ENCODE measurements around the gene NR2C1. TPM values are rescaled to one million over a fixed set of nuclear protein-coding genes. Genes with fewer than 3 reads are reported as not detected.

The NR2C1 gene
- total RNA-seq, 1 experiment from 2014 or later, result 37.9 TPM

GRCh38 chr12:95066091-95066855 is 7.1 kb downstream of the NR2C1 start:
- no peak overlapping the region for H3K27ac ChIP-seq
- H3K27me3 ChIP-seq (replicated peaks), result no peaks in the 10 kb centered on the region
- DNase-seq (ENCODE audit: low read depth in 1 of 2, low spot score in 2 of 2), result no peak
- H3K4me1 ChIP-seq (replicated peaks), result no peaks in the 10 kb centered on the region
- H3K4me3 ChIP-seq, result no peak overlapping the region
- no peaks in the 10 kb centered on the region for H3K9me3 ChIP-seq (replicated peaks)
- H3K36me3 ChIP-seq, result peaks cover 50% of the 10 kb centered on the region

- peaks cover 70% of the 10 kb centered on the region for H3K36me3 ChIP-seq
- H3K9me3 ChIP-seq (replicated peaks), result no peaks in the 10 kb centered on the region
- H3K4me3 ChIP-seq, result no peak overlapping the region
- no peak for DNase-seq (ENCODE audit: low read depth in 1 of 2, low spot score in 2 of 2)
- no peaks in the 10 kb centered on the region for H3K4me1 ChIP-seq (replicated peaks)
- no peak overlapping the region for H3K27ac ChIP-seq
- no peaks in the 10 kb centered on the region for H3K27me3 ChIP-seq (replicated peaks)
Observed at GRCh38 chr12:95060951-95061350, 12.5 kb downstream of the NR2C1 start.

GRCh38 chr12:95059984-95060383 is 13.4 kb downstream of the NR2C1 start:
- Histone ChIP-seq H3K4me1 (replicated peaks) (no peaks in the 10 kb centered on the region), H3K36me3 (peaks cover 73% of the 10 kb centered on the region), H3K9me3 (replicated peaks) (no peaks in the 10 kb centered on the region), H3K4me3 (no peak overlapping the region), H3K27me3 (replicated peaks) (no peaks in the 10 kb centered on the region), H3K27ac (no peak overlapping the region)
- DNase-seq (ENCODE audit: low read depth in 1 of 2, low spot score in 2 of 2), result no peak

- Histone ChIP-seq H3K27ac (no peak overlapping the region), H3K4me3 (no peak overlapping the region), H3K9me3 (replicated peaks) (no peaks in the 10 kb centered on the region), H3K4me1 (replicated peaks) (no peaks in the 10 kb centered on the region), H3K36me3 (peaks cover 51% of the 10 kb centered on the region), H3K27me3 (replicated peaks) (no peaks in the 10 kb centered on the region)
- no peak for DNase-seq (ENCODE audit: low read depth in 1 of 2, low spot score in 2 of 2)
Observed at GRCh38 chr12:95057424-95057823, 16.0 kb downstream of the NR2C1 start.

- no peak for DNase-seq (ENCODE audit: low read depth in 1 of 2, low spot score in 2 of 2)
- no peaks in the 10 kb centered on the region for H3K9me3 ChIP-seq (replicated peaks)
Observed at GRCh38 chr12:95055057-95055456, 18.4 kb downstream of the NR2C1 start.

GRCh38 chr12:95054206-95054605 is 19.2 kb downstream of the NR2C1 start:
- H3K4me1 ChIP-seq (replicated peaks), result no peaks in the 10 kb centered on the region
- no peak overlapping the region for H3K4me3 ChIP-seq
- DNase-seq (ENCODE audit: low read depth in 1 of 2, low spot score in 2 of 2), result no peak
- no peaks in the 10 kb centered on the region for H3K9me3 ChIP-seq (replicated peaks)
- no peaks in the 10 kb centered on the region for H3K27me3 ChIP-seq (replicated peaks)
- H3K36me3 ChIP-seq, result peaks cover 43% of the 10 kb centered on the region
- H3K27ac ChIP-seq, result no peak overlapping the region

More at GRCh38 chr12:95055057-95055456, 18.4 kb downstream of the NR2C1 start:
- Histone ChIP-seq H3K36me3 (peaks cover 49% of the 10 kb centered on the region), H3K27ac (no peak overlapping the region), H3K4me3 (no peak overlapping the region), H3K27me3 (replicated peaks) (no peaks in the 10 kb centered on the region), H3K4me1 (replicated peaks) (no peaks in the 10 kb centered on the region)

- no peaks in the 10 kb centered on the region for H3K27me3 ChIP-seq (replicated peaks)
Observed at GRCh38 chr12:95051241-95051640, 22.2 kb downstream of the NR2C1 start.

GRCh38 chr12:95037906-95038305 is 35.5 kb downstream of the NR2C1 start:
- H3K27me3 ChIP-seq (replicated peaks), result no peaks in the 10 kb centered on the region
- no peak overlapping the region for H3K27ac ChIP-seq
- DNase-seq (ENCODE audit: low read depth in 1 of 2, low spot score in 2 of 2), result peak in 1 of 2 experiments; percentile 12
- no peak overlapping the region for H3K4me3 ChIP-seq
- peaks cover 34% of the 10 kb centered on the region for H3K36me3 ChIP-seq
- H3K4me1 ChIP-seq (replicated peaks), result peaks cover 9% of the 10 kb centered on the region
- H3K9me3 ChIP-seq (replicated peaks), result no peaks in the 10 kb centered on the region

More at GRCh38 chr12:95051241-95051640, 22.2 kb downstream of the NR2C1 start:
- H3K36me3 ChIP-seq, result peaks cover 48% of the 10 kb centered on the region
- no peak overlapping the region for H3K4me3 ChIP-seq
- no peaks in the 10 kb centered on the region for H3K9me3 ChIP-seq (replicated peaks)
- no peaks in the 10 kb centered on the region for H3K4me1 ChIP-seq (replicated peaks)
- no peak for DNase-seq (ENCODE audit: low read depth in 1 of 2, low spot score in 2 of 2)
- H3K27ac ChIP-seq, result no peak overlapping the region

DNA sequence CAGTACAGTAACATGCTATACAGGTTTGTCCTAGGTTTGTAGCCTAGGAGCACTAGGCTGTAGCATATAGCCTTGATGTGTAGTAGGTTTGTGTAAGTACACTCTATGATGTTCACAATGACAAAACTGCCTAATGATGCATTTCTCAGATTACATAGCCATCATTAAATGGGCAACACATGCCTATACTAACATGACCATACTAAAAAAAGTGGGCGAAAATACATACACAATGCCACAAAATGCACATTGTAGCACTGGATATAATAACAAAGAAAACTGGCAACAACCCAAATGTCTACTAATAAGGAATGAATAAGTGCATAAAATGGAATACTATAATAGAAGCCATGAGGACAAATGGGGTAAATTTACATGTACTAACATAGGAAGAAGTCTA is 38.7 kb downstream of the NR2C1 start:
- no peak overlapping the region for H3K27ac ChIP-seq
- no peak overlapping the region for H3K4me3 ChIP-seq
- no peaks in the 10 kb centered on the region for H3K27me3 ChIP-seq (replicated peaks)
- H3K9me3 ChIP-seq (replicated peaks), result no peaks in the 10 kb centered on the region
- H3K36me3 ChIP-seq, result peaks cover 35% of the 10 kb centered on the region
- H3K4me1 ChIP-seq (replicated peaks), result peaks cover 9% of the 10 kb centered on the region
- DNase-seq (ENCODE audit: low read depth in 1 of 2, low spot score in 2 of 2), result no peak

GRCh38 chr12:95022477-95022876 is 50.9 kb downstream of the NR2C1 start:
- Histone ChIP-seq H3K4me1 (replicated peaks) (no peaks in the 10 kb centered on the region), H3K36me3 (peaks cover 16% of the 10 kb centered on the region), H3K4me3 (no peak overlapping the region), H3K9me3 (replicated peaks) (no peaks in the 10 kb centered on the region), H3K27ac (no peak overlapping the region), H3K27me3 (replicated peaks) (no peaks in the 10 kb centered on the region)
- DNase-seq (ENCODE audit: low read depth in 1 of 2, low spot score in 2 of 2), result no peak

DNA sequence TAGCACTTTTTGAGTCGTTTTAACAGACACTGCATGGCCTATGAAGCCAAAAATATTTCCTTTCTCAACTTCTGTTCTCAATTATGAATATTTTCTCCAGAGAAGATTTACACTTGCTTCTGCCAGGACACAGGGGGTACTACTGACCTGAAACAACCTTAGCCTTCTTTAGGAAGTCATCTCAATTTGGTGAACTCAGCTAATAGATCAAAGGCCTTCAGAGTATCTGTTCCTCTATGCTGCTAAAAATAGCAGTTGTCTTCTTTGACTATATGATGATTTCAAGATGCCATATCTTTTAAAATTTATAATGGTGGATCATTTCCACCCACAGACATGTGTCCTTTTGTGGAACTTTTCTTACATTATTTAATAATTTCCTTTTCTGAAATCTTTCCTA is 55.9 kb downstream of the NR2C1 start:
- no peak overlapping the region for H3K27ac ChIP-seq
- no peaks in the 10 kb centered on the region for H3K27me3 ChIP-seq (replicated peaks)

DNA sequence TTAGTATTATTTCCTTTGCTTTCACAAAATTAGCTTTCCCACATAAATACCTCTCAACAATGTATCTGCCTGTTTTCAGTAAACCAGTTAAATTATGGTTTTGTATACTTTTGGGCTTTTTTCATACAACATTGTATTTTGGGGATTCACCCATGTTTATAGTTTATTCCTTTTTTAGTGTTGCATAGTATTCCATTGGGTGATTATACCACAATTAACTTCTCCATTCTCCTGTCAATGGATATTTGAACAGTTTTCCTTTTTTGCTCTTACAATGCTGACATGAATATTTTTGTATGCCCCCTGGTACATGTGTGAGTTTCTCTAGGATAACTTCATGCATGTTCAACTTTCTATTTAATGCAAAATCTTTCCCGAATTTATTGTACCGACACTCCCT is 57.3 kb downstream of the NR2C1 start:
- Histone ChIP-seq H3K36me3 (no peaks in the 10 kb centered on the region), H3K4me3 (no peak overlapping the region), H3K27me3 (replicated peaks) (no peaks in the 10 kb centered on the region), H3K4me1 (replicated peaks) (no peaks in the 10 kb centered on the region), H3K27ac (no peak overlapping the region), H3K9me3 (replicated peaks) (no peaks in the 10 kb centered on the region)
- DNase-seq (ENCODE audit: low read depth in 1 of 2, low spot score in 2 of 2), result no peak

More for the DNA sequence above, 55.9 kb downstream of the NR2C1 start:
- Histone ChIP-seq H3K4me3 (no peak overlapping the region), H3K36me3 (peaks cover 3% of the 10 kb centered on the region; the same call in 1 of the 2 replicates), H3K9me3 (replicated peaks) (no peaks in the 10 kb centered on the region), H3K4me1 (replicated peaks) (no peaks in the 10 kb centered on the region)
- no peak for DNase-seq (ENCODE audit: low read depth in 1 of 2, low spot score in 2 of 2)

DNA sequence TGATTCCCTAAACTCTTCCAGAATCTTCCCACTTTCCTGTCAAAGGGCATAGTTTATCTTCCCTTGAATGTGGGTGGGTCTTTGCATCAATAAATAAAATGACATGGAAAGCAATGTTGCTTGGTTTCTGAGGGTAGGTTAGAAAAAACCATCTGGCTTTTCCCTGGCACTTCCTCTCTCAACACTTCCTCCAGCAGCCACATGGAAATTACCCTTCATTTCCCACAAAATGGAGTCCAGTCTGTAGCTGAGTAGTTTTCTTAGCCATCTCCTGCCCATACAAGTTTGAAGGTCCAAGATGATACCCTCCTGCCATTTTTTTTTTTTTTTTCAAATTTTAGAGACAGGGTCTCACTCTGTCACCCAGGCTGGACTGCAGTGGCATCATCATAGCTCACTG is 58.9 kb downstream of the NR2C1 start:
- Histone ChIP-seq H3K27me3 (replicated peaks) (no peaks in the 10 kb centered on the region), H3K36me3 (no peaks in the 10 kb centered on the region), H3K27ac (no peak overlapping the region), H3K9me3 (replicated peaks) (no peaks in the 10 kb centered on the region), H3K4me3 (no peak overlapping the region), H3K4me1 (replicated peaks) (no peaks in the 10 kb centered on the region)
- no peak for DNase-seq (ENCODE audit: low read depth in 1 of 2, low spot score in 2 of 2)

DNA sequence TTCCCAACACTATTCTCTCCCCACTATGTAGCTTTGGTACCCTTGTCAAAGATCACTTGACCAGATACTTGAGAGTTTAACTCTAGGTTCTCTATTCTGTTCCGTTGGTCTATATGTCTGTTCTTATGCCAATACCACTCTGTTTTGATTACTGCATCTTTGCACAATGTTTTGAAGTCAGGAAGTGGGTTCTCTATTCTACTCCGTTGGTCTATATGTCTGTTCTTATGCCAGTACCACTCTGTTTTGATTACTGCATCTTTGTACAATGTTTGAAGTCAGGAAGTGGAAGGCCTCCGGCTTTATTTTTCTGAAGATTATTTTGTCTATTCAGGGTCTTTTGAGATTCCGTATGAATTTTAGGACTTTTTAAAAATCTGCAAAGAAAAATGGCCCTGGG is 67.2 kb downstream of the NR2C1 start:
- H3K27me3 ChIP-seq (replicated peaks), result no peaks in the 10 kb centered on the region
- H3K4me3 ChIP-seq, result no peak overlapping the region
- H3K9me3 ChIP-seq (replicated peaks), result peaks cover 7% of the 10 kb centered on the region; the same call in 1 of the 2 replicates
- H3K36me3 ChIP-seq, result peaks cover 7% of the 10 kb centered on the region
- no peak for DNase-seq (ENCODE audit: low read depth in 1 of 2, low spot score in 2 of 2)
- no peak overlapping the region for H3K27ac ChIP-seq
- H3K4me1 ChIP-seq (replicated peaks), result peaks cover 14% of the 10 kb centered on the region
